ENCODE data around the gene PABPN1L. TPM values are rescaled to one million over a fixed set of nuclear protein-coding genes. Genes with fewer than 3 reads are reported as not detected.
A peak's percentile ranks its signal among the peaks of the same experiment; 100 is the strongest.

The PABPN1L gene, protein sequence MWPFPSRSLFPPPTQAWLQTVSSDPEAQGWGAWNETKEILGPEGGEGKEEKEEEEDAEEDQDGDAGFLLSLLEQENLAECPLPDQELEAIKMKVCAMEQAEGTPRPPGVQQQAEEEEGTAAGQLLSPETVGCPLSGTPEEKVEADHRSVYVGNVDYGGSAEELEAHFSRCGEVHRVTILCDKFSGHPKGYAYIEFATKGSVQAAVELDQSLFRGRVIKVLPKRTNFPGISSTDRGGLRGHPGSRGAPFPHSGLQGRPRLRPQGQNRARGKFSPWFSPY
- not detected in 2 replicates for total RNA-seq

DNA sequence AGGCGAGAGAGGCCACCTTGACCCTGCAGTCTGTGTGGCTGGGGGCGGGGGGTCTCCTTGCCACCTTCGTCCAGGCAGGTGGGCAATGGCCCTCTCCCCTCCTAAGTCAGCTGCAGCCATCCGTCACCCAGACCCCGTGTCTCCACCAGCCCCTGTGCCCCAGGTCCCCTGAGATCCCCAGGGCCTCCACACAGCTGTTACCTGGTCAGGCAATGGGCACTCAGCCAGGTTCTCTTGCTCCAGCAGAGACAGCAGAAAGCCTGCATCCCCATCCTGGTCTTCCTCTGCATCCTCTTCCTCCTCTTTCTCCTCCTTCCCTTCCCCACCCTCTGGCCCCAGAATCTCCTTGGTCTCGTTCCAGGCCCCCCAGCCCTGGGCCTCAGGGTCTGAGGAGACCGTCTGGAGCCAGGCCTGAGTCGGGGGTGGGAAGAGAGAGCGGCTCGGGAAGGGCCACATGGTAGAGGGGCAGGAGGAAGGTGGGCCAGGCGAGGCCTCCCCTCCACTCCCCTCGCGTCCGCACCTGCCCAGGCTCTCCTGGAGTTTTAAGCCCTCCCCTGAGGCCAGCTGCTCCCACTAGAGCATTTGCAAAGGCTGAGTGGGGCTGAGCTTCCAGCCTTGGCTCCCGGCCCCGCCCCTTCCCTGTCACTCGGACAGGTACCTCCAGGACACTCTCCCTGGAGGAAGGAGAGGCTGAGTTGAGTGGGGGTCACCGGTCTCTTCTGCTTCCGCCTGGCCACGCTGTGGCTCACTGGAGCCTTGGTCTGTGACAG is at the start of gene PABPN1L:
TSS of gene PABPN1L (minus strand) at position 510 of the 770 bp plus-strand sequence. CDS start at position 456, 54 bp downstream.
- no peak for DNase-seq

DNA sequence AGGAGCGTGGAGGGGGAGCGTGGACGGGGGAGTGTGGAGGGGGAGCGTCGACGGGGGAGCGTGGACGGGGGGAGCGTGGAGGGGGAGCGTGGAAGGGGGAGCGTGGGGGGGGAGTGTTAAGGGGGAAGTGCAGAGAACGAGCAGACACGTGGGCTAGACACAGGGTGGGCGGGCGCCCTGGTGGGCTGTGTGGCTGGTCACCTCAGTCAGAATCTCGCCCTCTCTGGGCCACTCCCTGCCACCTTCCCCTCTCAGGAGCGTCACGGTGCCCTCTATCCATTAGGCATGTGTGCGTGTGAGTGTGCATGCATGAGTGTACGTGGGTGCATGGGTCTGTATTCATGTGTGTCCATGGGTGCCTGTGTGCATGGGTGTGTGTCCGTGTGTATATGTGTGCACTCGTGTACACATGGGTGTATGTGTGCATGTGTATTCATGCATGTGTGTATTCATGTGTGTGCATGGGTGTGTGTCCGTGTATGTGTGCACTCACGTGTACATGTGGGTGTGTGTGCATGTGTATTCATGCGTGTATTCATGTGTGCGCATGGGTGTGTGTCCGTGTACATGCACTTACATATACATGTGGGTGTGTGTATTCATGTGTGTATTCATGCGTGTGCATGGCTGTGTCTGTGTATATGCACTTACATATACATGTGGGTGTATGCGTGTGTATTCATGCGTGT is 49.3 kb upstream of the PABPN1L start:
- no peak for DNase-seq

DNA sequence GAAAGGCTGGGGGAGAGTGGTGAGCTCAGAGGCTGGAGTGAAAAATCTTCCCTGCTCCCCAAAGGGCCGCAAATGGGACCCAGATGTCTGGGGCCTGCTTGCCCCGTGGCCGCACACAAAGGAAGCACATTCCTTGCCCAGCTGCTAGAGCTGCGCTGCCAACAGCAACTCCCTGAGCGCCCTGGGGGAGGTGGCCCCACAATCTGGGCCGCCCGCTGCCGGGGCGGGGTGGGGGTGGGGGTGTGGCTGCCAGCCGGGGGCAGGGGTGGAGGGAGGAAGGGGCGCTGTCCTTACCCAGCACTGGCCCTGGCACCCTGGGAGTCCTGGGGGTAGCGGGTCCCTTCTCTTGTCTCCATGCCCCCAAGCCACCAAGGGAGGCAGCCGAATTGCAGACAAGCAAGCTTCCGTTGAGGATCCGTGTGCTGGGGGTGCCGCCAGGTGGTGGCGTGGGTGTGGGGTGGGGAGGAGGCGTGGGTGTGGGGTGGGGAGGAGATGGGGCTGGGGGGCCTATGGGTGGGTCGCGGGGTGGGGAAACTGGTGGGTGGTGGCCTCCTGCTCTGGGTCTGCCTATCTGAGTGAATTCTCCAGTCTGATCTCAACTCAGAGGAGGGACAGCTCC is 48.4 kb upstream of the PABPN1L start:
- DNase-seq = no peak

DNA sequence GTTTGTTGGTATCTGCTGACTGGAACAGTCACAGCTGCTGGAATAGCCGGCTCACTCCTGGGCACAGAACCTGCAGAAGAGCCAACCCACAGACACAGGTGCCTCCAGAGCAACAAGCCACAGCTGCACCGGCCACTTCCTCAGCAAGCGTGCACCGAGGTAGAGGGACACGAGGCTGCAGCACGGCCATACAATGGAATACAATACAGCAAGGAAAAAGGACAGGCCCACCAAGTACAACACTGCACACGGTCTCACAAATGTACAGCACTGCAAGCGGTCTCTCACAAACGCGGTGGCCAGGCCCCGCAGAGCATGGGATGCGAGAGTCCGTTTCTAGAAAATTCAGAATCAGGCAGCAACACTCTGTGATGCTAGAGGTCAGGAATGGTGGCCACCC is 47.4 kb upstream of the PABPN1L start:
- DNase-seq = no peak

DNA sequence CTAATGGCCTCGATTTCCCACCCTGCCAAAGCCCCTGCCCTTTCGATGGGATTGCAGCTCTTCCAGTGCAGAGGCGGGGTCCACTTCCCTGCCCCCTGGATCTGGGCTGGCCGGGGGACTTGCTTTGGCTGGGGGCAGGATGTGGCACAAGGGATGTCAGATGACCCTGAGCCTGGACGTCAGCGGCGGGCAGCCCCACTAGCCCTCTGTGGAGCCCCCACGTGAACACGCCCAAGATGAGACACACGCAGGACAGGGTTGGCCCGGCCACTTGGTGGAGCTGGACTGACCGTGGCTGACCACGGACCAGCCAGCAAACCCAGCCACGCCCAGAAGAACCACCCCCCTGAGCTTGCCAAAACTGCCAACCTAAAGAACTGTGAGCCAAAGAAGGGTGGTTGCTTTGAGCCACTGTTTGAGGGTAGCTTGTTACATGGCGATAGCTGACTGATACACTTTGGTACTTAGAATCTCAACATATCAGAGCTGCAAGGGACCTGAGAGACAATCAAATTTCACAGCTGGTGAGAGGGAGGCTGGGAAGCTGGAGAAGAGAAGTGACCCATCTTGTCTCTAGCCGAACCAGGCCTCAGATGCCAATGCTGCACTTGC is 46.6 kb upstream of the PABPN1L start:
- no peak for DNase-seq

DNA sequence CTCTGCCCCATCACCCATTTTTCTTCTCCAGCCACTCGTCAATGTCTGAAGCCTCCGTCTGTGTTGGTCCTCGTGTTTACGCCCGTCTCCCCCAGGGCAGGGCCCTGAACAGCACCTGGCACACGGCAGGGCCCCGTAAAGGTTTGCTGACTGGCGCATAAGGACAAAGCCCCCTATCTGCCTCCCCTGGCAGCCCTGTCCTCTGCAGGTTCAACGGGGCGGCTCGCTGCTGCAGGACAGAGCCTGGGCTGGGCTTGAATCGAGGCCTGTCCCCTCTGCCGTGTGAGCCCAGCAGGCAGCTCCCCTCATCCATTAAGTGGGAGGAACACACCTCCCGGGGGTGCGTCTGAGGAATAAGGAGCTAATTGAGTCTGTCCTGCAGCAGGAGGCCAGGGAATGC is 46.1 kb upstream of the PABPN1L start:
- DNase-seq = no peak

DNA sequence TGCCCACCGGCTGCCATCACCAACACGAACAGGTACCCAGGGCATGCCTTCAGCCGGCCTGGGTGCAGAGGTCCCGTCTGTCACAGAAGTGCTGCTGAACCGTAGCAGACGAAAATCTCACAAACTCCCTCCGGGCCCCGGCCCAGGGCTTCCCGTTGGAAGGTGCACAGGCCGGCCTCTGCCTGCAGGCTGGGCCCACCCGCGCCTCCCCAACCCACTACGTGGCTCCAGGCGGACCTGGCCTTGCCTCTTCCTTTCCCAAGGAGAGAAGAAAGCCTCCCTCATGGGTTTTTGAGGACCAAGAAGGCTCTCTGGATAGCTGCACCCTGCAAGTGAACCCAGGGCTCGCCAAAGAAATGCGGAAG is 45.5 kb upstream of the PABPN1L start:
- DNase-seq = no peak

DNA sequence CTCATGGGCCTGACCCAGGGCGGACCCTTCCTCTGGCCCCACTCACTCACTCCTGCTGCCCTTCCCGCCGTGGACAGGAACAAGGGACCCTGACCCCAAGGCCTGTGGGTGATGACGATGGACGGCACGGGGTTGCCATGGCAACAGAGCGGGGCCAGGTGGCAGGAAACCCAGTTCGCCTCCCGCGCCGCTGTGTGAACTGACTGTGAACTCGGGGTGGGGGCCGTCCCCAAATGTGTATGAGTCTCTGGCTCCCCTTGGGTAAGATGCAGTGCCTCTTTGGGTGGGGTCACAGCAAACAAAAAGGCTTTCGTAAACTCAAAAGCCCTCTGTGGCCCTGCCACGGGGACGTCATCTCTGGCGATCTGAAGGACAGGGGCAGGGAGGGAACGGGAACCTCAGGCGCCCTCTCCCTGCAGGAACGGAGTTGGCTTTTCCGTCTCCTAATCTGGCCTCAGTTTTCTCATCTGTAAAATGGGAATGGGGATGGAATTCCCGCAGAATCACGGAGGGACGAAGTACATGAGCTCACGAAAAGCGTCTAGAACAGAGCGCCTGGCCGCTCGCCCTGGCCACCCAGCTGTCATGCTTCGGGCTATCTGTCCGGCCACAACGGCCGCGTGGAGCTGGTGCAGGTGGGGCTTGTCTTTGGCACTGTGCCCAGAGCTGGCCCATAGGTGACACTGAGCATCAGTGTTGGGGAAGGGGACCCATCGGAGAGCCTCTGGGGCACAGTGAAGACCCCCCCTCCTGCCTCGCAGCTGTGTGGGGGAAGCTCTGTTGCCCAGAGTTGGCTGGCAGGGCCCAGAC is 44.9 kb upstream of the PABPN1L start:
- DNase-seq = peak; percentile 67

DNA sequence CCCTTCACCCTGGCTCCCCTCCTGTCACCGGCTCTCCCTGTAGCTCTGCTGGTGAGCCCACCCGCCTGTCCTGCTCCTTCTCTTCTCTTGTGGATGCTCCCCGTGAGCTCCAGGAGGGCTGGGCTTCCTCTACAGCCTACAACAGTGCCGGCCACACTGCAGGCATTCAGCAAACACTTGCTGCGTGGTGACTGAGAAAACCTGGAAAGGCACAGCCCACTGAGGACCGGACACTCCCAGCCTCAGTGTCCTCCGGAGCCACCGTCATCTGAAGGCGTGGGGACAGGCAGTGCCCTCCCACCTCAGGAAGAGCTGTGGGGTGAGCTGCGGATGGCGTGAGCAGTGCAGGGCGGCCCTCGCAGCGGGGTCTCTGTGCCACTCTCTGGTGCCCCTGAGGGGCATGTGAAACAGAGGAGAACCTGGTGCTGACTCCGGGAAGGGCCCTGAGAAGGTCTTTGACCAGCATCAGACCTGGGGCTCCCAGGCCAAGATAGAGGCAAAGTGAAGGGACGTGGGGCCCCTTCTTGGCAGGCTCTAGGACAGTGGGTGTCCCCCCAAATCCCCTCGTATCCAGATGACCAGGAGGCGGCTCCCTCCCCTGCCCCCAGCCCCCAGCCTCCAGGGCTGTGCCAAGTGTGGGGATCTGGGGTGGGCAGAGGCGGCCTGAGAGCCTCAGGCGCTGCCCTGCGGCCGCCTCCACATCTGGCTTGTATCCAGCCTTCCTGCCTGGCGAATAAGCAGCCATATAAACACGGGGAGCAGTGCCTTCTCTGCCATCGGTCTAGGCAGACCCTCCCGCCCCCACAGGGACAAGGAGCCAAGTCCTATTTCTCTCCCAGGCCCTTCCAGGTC is 44.0 kb upstream of the PABPN1L start:
- DNase-seq = no peak

DNA sequence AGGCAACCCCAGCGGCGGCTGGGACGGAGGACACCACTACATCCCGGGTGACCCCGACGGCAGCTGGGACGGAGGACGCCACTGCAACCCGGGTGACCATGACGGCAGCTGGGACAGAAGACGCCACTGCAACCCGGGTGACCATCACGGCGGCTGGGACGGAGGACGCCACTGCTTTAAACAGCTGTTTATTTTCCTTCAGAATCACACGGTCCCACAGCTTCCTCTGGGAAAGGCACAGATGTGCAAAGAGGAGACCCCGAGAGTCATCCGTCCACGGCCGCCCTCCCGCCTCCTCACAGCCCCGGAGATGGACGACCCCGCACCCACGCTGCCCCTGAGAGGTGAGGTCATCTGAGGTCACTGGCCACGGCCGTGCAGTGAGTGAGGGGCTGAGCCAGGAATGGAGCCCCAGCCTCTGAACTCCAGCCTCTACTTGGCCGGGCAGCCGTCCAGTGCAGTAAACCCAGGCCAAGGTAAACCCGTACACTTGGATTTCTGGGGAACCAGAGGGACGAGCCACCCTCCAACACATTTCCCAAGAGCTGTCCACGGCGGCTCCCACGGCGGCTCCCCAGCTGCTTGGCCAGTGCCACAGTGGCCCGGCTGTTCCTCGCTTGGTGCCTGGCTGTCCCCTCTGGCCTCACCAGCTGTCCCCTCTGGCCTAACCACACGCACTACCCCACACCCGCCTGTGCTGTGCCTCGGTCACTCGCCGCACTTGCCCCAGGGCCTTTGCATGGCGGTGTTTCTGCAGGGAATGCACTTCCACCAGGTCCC is 43.2 kb upstream of the PABPN1L start:
- no peak for DNase-seq

DNA sequence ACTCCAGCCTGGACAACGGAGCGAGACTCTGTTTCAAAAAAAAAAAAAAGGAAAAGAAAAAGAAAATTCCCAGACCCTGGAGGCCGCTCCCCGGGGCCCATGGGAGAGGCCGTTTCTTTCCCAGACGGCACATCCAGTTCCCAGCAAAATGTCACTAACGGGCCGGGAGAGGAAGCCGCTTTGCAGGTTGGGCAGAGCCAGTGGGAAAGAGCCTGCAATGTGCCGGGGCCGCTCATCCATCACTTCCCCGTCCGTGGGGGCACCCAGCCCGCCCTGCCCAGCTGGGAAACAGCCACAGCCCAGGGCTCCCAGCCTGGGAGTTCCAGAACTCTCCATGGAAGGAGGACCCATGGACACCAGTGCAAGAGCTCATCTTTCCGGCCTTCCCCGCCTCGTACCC is 41.8 kb upstream of the PABPN1L start:
- no peak for DNase-seq

DNA sequence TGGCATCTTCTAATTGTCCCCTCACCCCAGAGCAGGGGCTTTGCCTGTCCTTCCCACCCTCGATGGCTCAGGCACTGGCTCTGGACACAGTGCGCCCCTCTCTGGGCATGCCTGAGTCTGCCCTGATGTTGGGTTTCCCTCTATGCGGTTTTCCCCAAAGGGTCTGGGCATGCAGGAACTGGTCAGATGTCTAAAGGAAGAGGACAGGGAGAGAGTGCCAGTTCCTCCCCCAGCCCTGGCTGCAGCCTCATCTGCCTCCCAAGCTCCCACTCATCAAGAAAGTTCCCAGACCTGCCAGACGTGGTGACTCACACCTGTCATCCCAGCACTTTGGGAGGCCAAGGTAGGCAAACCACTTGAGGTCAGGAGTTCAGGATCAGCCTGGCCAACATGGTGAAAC is 41.3 kb upstream of the PABPN1L start:
- no peak for DNase-seq

DNA sequence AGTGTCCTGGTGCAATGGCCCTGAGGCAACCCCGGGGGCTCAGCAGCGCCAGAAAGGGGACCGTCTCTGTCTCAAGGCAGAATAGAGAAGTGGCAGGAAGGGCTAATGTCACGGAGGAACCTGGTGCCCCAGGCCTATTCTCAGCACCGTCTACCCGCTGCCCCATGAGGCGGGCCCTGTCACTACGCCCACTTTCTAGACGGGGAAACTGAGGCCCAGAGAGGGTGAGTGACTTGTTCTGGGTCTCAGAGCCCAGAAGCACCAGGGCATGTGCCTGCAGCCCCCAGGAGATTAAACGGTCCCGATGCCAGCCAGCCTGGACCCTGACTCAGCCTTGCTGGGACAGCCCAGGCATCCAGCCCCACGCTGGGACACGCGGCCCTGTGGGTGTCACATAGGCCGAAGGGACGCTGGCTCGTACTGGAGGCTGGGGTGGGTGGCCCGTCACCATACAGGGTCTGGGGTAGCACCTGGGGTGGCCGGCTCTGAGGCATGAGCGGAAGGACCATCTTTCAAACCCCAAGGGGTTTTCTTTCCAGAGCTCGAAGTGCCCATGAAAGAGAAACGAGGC is 40.2 kb upstream of the PABPN1L start:
- no peak for DNase-seq

DNA sequence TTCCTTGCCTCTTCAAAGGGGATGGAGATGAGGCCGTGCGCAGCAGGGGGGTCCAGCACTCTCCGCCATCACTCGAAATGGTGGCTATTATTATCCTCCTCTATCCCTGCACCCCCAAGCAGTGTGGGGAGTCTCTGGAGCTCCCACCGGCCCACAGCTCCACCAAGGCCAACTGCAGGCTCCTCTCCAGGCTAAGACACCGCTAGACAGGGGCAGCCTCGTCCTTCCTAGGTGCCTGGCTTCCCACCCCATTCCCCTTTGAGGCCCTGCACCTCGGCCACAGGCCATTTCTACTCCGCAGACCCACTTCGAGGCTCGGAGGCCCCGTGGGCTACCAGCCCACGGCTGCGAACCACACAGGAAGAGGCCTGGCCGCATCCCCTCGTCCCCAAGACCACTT is 39.6 kb upstream of the PABPN1L start:
- no peak for DNase-seq

DNA sequence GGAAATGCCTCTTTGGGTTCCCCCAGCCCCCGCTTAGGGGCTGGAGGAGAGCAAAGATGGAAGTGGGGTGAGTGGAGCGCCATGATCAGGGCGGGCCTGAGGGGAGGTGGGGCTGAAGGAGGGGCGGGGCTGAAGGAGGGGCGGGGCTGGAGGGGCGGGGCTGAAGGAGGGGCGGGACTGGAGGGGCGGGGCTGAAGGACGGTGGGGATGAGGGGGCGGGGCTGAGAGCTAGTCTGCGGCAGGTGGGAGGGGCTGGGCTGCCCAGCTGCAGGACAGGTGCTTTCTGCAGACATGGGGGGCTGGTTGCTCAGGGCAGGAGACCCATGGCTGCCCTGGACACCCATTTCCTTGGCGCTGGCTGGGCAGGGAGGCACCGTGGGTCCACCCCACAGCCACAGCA is 39.1 kb upstream of the PABPN1L start:
- peak; percentile 22 for DNase-seq

DNA sequence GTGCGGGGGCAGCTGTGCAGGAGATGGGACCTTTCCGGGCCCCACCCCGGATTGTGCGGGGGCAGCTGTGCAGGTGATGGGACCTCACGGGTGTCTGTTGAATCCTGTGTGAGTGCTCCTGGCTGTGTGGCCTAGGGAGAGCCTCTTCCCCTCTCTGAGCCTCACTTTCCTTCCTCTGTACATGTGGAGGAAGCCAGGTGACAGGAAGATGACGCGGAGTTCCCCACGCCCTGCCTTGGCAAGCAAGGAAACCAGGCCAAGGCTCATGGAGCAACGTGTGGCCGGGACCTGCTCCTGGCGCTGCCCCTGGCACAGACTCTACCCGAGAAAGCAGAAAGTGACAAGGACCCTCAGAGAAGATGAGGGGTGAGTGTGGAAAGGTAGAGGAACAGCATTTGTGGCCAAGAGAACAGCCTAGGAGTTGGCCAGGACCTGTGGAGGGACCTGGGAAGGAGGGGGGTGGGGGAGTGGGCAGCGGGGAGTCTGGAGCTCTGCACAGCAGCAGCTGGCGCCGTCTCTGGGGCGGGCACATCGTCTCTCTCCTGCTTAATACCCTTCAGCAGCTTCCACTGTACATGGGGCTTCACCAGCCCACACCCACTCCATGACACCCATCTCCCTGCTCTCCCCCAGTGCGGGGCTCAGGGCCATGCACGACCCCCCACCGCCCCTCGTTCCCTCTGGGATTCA is 38.4 kb upstream of the PABPN1L start:
- peak; percentile 32 for DNase-seq

DNA sequence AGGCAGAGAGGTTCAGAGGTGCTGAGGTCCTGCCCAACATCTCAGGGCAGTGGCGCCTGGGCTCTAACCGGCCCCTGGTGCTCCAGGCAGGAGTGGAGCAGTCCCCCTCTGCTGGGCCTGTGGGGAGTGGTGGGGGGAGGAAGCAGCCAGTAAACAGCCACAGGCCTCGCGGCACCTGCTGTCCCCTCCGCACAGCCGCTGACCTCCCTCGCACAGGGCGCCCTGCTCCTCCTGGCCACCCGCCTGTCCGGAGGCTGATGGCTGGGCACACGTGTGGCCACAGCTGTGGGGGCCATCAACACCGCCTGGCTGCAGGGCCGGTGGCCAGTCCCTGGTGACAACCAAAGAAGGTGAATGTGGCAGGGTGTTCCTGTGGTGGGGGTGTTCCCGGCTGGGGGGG is 36.8 kb upstream of the PABPN1L start:
- no peak for DNase-seq

DNA sequence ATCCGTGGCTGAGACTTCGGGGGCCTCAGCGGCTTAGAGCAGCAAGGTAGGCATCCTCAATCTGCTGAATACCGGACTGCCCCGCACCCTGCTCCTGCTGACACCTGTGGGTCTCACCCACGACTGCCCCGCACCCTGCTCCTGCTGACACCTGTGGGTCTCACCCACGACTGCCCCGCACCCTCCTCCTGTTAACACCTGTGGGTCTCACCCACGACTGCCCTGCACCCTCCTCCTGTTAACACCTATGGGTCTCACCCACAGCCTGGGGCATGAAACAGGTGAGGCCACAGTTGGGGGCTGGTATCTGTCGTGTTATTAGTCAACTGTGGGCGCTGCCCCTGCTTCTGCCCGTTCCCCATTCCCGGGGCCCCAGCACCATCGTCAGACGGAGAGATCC is 36.3 kb upstream of the PABPN1L start:
- no peak for DNase-seq

DNA sequence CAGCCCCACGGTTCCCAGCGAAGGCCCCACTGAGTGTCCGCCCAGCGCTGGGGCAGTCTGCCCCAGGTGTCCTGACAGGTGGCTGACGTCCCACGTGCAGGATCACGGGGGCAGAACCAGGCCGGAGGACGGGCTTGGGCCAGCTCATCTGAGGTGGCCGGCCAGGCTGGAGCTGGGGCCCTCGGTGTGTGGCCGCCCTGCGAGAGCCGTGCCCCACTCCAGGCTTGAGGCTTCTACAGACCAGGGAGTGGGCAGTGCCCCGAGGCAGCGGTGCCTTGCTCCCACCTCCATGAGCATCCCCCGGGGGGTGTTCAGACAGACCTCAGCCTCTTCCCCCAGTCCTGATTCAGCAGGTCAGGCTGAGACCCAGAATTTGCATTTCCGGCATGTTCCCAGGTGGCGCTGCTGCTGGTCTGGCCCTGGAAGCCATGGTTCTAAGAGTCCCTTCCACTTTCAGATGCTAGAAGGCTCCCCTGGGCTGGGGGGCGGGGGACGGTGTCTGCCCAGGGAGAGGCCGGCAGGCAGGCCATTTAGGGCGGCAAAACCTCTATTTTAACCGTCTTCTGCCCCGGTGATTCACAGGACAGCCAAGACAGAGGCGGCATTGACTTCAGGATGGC is 35.4 kb upstream of the PABPN1L start:
- DNase-seq = no peak

Measured in dermis blood vessel endothelial cell (primary cell).